Measurements from ENCODE around the gene GALNT13.

GALNT13 gene

DNA sequence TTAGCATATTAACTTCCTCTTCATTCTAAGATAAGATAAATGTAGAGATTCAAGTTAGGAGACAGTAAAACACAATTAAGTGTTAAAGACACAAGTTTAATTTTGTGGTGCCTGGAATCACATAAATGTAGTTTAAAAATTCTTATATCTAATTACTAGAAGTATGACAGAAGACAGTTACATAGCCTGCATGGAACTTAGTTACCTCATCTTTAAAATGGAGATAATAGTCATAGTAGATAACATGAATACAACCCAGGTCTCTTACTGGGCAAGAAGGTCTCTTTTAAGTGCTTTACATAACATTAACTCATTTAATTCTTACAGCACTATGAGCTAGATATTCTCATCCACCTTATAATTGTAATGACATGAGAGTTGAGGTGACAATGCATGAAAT is 15.1 kb downstream of the GALNT13 start:
- Histone ChIP-seq H3K4me3 (ENCODE audit: low read length) (no peak overlapping the region), H3K4me1 (ENCODE audit: low read length) (no peaks in the 10 kb centered on the region), H3K27ac (ENCODE audit: low read length) (no peak overlapping the region), H4K20me1 (ENCODE audit: insufficient read depth, low read length) (no peaks in the 10 kb centered on the region), H2AFZ (ENCODE audit: low read depth, low read length) (no peak overlapping the region), H3K4me2 (ENCODE audit: low read length) (no peak overlapping the region), H3K79me2 (ENCODE audit: low read length) (no peaks in the 10 kb centered on the region), H3K36me3 (replicated peaks; ENCODE audit: low read depth, low read length) (no peaks in the 10 kb centered on the region), H3K9me3 (ENCODE audit: insufficient read depth, low read length) (no peaks in the 10 kb centered on the region), H3K27me3 (ENCODE audit: low read depth, low read length) (no peaks in the 10 kb centered on the region), H3K9ac (ENCODE audit: low read length) (no peak overlapping the region)
- TF ChIP-seq EZH2phosphoT487 (IDR thresholded peaks at IDR 0.05; ENCODE audit: low read depth) = no peak
- no peak for TF ChIP-seq CTCF (IDR thresholded peaks at IDR 0.05; ENCODE audit: low read depth, low read length)

DNA sequence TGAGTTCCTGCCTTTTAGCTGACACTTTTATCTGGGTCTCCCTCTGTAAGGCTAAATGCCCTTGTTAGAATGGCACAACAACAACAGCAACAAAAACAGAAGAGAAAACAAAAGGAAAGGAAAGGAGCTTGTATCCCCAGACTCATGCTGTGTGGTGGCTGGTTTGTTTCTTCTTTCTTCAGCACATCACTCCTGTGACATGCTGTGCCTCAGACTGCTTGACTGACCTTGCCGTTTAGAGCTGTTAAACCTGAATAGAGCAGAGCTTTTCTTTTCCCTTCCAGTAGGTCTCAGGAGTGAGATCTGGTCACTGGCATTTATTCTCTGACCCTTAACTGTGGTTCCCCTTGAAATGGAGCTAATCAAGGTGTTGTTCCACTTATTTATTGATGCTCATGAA is 18.9 kb downstream of the GALNT13 start:
- H3K4me1 ChIP-seq (ENCODE audit: low read length) = no peaks in the 10 kb centered on the region
- no peaks in the 10 kb centered on the region for H3K27me3 ChIP-seq (ENCODE audit: low read depth, low read length)
- H3K36me3 ChIP-seq (replicated peaks; ENCODE audit: low read depth, low read length) = no peaks in the 10 kb centered on the region
- H3K79me2 ChIP-seq (ENCODE audit: low read length) = no peaks in the 10 kb centered on the region
- H2AFZ ChIP-seq (ENCODE audit: low read depth, low read length) = no peak overlapping the region
- no peaks in the 10 kb centered on the region for H4K20me1 ChIP-seq (ENCODE audit: insufficient read depth, low read length)
- no peaks in the 10 kb centered on the region for H3K9me3 ChIP-seq (ENCODE audit: insufficient read depth, low read length)
- no peak overlapping the region for H3K27ac ChIP-seq (ENCODE audit: low read length)
- H3K9ac ChIP-seq (ENCODE audit: low read length) = no peak overlapping the region
- H3K4me3 ChIP-seq (ENCODE audit: low read length) = no peak overlapping the region
- TF ChIP-seq CTCF (IDR thresholded peaks at IDR 0.05; ENCODE audit: low read depth, low read length) (no peak), EZH2phosphoT487 (IDR thresholded peaks at IDR 0.05; ENCODE audit: low read depth) (no peak)
- no peak overlapping the region for H3K4me2 ChIP-seq (ENCODE audit: low read length)

DNA sequence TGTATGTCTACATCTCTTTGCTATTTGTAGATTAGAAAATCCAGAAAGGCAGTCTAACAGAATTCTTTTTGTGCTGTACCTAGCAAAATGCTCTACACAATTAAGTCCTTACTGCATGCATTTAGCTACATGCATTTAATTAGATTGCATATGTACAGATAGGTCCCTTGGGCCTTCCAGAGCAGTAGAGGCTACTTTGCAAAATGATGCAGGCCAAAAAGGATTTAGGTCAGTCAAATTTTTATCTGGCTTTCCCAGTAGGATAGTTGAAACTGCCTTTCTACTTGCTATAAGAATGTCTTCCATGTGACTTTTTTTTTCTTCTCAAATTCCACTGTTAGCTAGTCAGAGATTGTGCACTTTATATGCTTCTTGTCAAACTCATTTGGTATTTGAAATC is 19.3 kb downstream of the GALNT13 start:
- Histone ChIP-seq H3K9ac (ENCODE audit: low read length) (no peak overlapping the region), H3K27me3 (ENCODE audit: low read depth, low read length) (no peaks in the 10 kb centered on the region), H2AFZ (ENCODE audit: low read depth, low read length) (no peak overlapping the region), H3K4me1 (ENCODE audit: low read length) (no peaks in the 10 kb centered on the region), H3K27ac (ENCODE audit: low read length) (no peak overlapping the region), H3K36me3 (replicated peaks; ENCODE audit: low read depth, low read length) (no peaks in the 10 kb centered on the region), H3K9me3 (ENCODE audit: insufficient read depth, low read length) (no peaks in the 10 kb centered on the region), H4K20me1 (ENCODE audit: insufficient read depth, low read length) (no peaks in the 10 kb centered on the region), H3K79me2 (ENCODE audit: low read length) (no peaks in the 10 kb centered on the region), H3K4me3 (ENCODE audit: low read length) (no peak overlapping the region), H3K4me2 (ENCODE audit: low read length) (no peak overlapping the region)
- TF ChIP-seq EZH2phosphoT487 (IDR thresholded peaks at IDR 0.05; ENCODE audit: low read depth) = no peak
- no peak for TF ChIP-seq CTCF (IDR thresholded peaks at IDR 0.05; ENCODE audit: low read depth, low read length)

- Histone ChIP-seq H3K9me3 (ENCODE audit: insufficient read depth, low read length) (no peaks in the 10 kb centered on the region), H3K79me2 (ENCODE audit: low read length) (no peaks in the 10 kb centered on the region), H3K27ac (ENCODE audit: low read length) (no peak overlapping the region), H3K27me3 (ENCODE audit: low read depth, low read length) (no peaks in the 10 kb centered on the region), H3K4me1 (ENCODE audit: low read length) (no peaks in the 10 kb centered on the region), H3K4me2 (ENCODE audit: low read length) (no peak overlapping the region), H3K4me3 (ENCODE audit: low read length) (no peak overlapping the region), H2AFZ (ENCODE audit: low read depth, low read length) (no peak overlapping the region), H3K36me3 (replicated peaks; ENCODE audit: low read depth, low read length) (no peaks in the 10 kb centered on the region), H4K20me1 (ENCODE audit: insufficient read depth, low read length) (no peaks in the 10 kb centered on the region), H3K9ac (ENCODE audit: low read length) (no peak overlapping the region)
- TF ChIP-seq CTCF (IDR thresholded peaks at IDR 0.05; ENCODE audit: low read depth, low read length) = no peak
- no peak for TF ChIP-seq EZH2phosphoT487 (IDR thresholded peaks at IDR 0.05; ENCODE audit: low read depth)
Measured at GRCh38 chr2:153912798-153913396, 41.2 kb downstream of the GALNT13 start.

All from OCI-LY3 (cell line).